ENCODE measurements around the gene C21orf58. TPM values are rescaled to one million over a fixed set of nuclear protein-coding genes. Genes with fewer than 3 reads are reported as not detected.

Gene C21orf58
- total and polyA plus RNA-seq, 2 donors from 2014 or later: 0.67 to 2.7 TPM

DNA sequence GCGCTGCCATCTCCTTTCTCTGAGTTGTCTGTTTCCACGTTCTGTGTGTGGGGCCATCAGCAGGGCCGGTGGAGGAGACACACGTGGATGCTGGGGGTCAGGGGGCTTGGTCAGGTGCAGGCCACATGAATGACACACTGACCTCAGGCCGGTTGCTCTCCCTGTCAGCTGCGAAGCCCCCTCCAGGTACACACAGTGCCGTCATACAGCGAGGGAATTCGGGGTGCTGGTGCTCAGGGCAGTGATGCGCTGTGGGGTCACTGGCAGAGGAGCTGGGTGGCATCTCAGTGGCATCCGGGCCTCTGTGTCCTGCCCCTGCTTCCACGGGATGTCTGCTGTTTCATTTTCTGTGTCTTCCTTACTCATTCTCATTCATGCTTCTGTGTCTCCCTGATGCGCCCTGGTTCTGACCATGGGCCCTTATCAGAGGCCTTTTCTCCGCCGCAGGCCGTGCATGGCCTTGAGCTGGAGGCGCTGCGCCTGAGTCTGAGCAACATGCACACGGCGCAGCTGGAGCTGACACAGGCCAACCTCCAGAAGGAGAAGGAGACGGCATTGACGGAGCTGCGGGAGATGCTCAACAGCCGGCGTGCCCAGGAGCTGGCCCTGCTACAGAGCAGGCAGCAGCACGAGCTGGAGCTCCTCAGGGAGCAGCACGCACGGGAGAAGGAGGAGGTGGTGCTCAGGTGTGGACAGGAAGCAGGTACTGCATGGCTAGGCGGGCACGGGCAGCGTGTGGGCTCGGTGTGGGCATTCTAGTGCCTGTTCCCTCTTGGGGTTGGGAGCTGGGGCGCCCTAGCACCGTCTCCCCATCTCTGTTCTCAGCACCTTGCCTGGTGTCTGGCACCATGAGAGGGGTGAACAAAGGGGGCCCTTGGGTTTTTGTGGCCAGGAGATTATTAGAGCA, 22.9 kb upstream of the C21orf58 start:
- Histone ChIP-seq H3K27ac (ENCODE audit: low read depth in 2 of 2, low read length in 2 of 2) (no peak overlapping the region), H3K4me3 (ENCODE audit: low read length in 3 of 3) (no peak overlapping the region), H3K36me3 (ENCODE audit: control insufficient read depth in 2 of 3, insufficient read depth in 3 of 3, low read length in 3 of 3) (peaks cover 3 to 43% (median 27%) of the 10 kb centered on the region in 3 donors), H3K9ac (ENCODE audit: low read length in 3 of 3) (no peak overlapping the region), H3K9me3 (ENCODE audit: control insufficient read depth in 2 of 3, insufficient read depth in 1 of 3, low read length in 3 of 3) (no peaks in the 10 kb centered on the region), H3K4me1 (ENCODE audit: control insufficient read depth in 2 of 3, insufficient read depth in 2 of 3, low read depth in 1 of 3, low read length in 3 of 3) (no peaks in the 10 kb centered on the region), H3K27me3 (ENCODE audit: control insufficient read depth, insufficient read depth, low read length) (no peaks in the 10 kb centered on the region)
- TF ChIP-seq, protein P1, sequence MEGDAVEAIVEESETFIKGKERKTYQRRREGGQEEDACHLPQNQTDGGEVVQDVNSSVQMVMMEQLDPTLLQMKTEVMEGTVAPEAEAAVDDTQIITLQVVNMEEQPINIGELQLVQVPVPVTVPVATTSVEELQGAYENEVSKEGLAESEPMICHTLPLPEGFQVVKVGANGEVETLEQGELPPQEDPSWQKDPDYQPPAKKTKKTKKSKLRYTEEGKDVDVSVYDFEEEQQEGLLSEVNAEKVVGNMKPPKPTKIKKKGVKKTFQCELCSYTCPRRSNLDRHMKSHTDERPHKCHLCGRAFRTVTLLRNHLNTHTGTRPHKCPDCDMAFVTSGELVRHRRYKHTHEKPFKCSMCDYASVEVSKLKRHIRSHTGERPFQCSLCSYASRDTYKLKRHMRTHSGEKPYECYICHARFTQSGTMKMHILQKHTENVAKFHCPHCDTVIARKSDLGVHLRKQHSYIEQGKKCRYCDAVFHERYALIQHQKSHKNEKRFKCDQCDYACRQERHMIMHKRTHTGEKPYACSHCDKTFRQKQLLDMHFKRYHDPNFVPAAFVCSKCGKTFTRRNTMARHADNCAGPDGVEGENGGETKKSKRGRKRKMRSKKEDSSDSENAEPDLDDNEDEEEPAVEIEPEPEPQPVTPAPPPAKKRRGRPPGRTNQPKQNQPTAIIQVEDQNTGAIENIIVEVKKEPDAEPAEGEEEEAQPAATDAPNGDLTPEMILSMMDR (IDR thresholded peaks at IDR 0.05; ENCODE audit: borderline replicate concordance, extremely low read depth, insufficient read depth): no peak
- FAIRE-seq (no peak), DNase-seq (no peak)
- intact Hi-C loops (cut with DNase I): no loop called here

DNA sequence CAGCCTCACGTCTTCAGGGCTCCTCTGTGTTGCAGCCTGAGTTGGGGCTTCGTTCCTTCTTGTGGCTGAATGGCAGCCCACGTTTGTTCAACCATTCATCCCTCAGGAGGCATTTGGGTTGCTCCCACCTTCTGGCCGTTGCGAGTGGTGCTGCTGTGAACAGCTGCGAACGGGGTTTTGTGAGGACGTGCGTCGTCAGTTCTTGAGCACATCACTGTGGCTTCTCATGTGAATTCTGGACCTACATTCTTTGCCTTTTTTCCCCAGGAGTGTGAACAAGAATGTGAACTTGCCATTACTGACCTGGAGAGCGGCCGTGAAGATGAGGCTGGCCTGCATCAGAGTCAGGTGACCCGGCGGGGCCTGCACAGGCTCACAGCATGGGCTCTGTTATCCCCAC, 22.2 kb upstream of the C21orf58 start:
- peaks cover 0 to 38% (median 21%) of the 10 kb centered on the region in 3 donors for H3K36me3 ChIP-seq (ENCODE audit: control insufficient read depth in 2 of 3, insufficient read depth in 3 of 3, low read length in 3 of 3)
- no peak overlapping the region for H3K4me3 ChIP-seq (ENCODE audit: low read length in 3 of 3)
- H3K4me1 ChIP-seq (ENCODE audit: control insufficient read depth in 2 of 3, insufficient read depth in 2 of 3, low read depth in 1 of 3, low read length in 3 of 3): no peaks in the 10 kb centered on the region
- FAIRE-seq (no peak), DNase-seq (peak in 1 of 5 donors; percentile 42)
- TF ChIP-seq, protein P1 (IDR thresholded peaks at IDR 0.05; ENCODE audit: borderline replicate concordance, extremely low read depth, insufficient read depth): no peak
- H3K27me3 ChIP-seq (ENCODE audit: control insufficient read depth, insufficient read depth, low read length): no peaks in the 10 kb centered on the region
- no peak overlapping the region for H3K27ac ChIP-seq (ENCODE audit: low read depth in 2 of 2, low read length in 2 of 2)
- no peaks in the 10 kb centered on the region for H3K9me3 ChIP-seq (ENCODE audit: control insufficient read depth in 2 of 3, insufficient read depth in 1 of 3, low read length in 3 of 3)
- intact Hi-C loops (cut with DNase I): no loop called here
- H3K9ac ChIP-seq (ENCODE audit: low read length in 3 of 3): no peak overlapping the region

DNA sequence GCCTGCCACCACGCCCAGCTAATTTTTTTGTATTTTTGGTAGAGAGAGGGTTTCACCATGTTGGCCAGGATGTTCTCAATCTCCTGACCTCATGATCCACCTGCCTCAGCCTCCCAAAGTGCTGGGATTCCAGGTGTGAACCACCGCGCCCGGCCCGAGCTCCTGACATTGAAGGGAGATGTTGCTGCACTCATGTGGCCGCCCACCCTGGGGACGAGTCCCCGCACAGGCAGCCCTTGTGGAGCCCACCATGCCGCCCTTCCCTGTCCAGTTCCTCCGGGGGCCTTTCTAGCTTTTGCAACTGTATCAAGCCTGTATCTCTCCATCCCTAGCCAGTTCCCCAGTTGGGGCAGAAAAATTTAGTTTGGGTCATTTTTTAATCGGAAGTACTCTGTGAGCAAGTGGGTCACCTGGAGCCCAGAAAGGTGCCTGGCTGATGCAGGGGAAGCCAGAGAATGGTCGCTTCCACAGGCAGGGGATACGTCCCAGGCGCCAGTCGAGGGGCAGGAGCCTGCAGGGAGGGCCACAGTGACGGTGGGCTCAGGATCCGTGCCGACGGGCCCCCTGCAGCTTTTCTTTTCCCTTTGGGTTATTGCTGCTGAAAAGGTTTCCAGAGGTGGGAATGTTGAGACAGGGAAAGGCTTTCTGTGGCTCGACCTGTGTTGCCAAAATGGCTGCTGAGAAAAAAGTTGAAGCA, 20.7 kb upstream of the C21orf58 start:
- FAIRE-seq (no peak), DNase-seq (peak in 1 of 5 donors; percentile 39)
- no peak overlapping the region for H3K27ac ChIP-seq (ENCODE audit: low read depth in 2 of 2, low read length in 2 of 2)
- TF ChIP-seq, protein P1 (IDR thresholded peaks at IDR 0.05; ENCODE audit: borderline replicate concordance, extremely low read depth, insufficient read depth): no peak
- no peak overlapping the region for H3K4me3 ChIP-seq (ENCODE audit: low read length in 3 of 3)
- H3K27me3 ChIP-seq (ENCODE audit: control insufficient read depth, insufficient read depth, low read length): no peaks in the 10 kb centered on the region
- peaks cover 2 to 32% (median 16%) of the 10 kb centered on the region in 3 donors for H3K36me3 ChIP-seq (ENCODE audit: control insufficient read depth in 2 of 3, insufficient read depth in 3 of 3, low read length in 3 of 3)
- no peaks in the 10 kb centered on the region for H3K4me1 ChIP-seq (ENCODE audit: control insufficient read depth in 2 of 3, insufficient read depth in 2 of 3, low read depth in 1 of 3, low read length in 3 of 3)
- intact Hi-C loops (cut with DNase I): no loop called here
- H3K9ac ChIP-seq (ENCODE audit: low read length in 3 of 3): no peak overlapping the region
- no peaks in the 10 kb centered on the region for H3K9me3 ChIP-seq (ENCODE audit: control insufficient read depth in 2 of 3, insufficient read depth in 1 of 3, low read length in 3 of 3)

All from kidney (tissue), 14 donors.